GM21825 (cell line): Measurements from ENCODE around the gene JADE2.
"Not testable (repeated sequence)": the region's sequence is repeated elsewhere in the genome, so short reads cannot be mapped to it uniquely, and the experiment has no call there.

Experiments
- ATAC-seq: cut with Tn5 transposase; IDR thresholded peaks from one replicate; pipeline ENCODE4 v1.9.1; 2021; ENCODE audit warnings: mild to moderate bottlenecking, moderate library complexity; ENCODE audit not compliant: unreplicated experiment

The JADE2 gene

DNA sequence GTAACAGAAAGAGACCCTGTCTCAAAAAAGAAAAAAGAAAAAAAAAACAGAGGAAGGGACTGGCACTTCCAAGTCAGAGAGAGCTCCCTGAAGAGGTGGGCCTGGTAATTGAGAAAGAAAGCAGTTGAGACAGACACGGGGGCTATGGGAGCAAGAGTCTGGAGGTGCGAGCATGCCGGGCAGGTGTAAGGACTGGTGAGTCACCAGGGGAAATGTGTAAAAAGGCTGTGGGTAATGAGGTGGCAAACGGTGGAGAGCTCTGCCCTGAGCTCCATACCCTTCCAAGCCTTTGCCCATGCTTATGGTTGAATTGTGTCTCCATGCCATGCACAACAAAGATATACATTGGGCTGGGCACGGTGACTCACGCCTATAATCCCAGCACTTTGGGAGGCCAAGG lies 18.0 kb upstream of the JADE2 start:
- no peak for ATAC-seq

DNA sequence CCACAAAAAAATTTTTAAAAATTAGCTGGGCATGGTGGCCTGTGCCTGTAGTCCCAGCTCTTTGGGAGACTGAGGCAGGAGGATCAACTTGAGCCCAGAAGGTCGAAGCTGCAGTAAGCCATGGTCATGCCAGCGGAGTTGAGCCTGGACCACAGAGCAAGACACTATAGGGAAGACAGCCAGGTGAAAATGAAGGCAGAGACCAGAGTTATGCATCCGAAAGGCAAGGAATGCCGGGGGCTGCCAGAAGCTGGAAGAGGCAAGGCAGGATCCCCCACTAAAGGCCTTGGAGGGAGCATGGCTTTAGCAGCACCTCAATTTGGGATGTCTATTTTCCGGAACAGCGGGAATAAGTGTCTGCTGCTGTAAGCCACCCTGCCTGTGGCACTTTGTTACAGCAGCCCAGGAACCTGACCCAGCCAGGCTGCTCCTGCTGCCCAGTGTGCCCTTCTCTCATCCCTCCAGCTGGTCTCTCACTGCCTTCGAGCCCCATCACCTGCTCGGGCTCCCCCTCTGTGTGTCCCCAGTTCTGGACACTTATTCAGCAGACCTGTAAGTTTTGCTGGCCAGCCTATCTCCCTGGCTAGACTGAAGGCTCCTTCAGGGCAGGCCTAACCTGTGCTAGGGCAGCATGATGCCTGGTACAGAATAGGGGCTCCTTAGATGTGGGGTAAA lies 16.8 kb upstream of the JADE2 start:
- ATAC-seq: no peak

DNA sequence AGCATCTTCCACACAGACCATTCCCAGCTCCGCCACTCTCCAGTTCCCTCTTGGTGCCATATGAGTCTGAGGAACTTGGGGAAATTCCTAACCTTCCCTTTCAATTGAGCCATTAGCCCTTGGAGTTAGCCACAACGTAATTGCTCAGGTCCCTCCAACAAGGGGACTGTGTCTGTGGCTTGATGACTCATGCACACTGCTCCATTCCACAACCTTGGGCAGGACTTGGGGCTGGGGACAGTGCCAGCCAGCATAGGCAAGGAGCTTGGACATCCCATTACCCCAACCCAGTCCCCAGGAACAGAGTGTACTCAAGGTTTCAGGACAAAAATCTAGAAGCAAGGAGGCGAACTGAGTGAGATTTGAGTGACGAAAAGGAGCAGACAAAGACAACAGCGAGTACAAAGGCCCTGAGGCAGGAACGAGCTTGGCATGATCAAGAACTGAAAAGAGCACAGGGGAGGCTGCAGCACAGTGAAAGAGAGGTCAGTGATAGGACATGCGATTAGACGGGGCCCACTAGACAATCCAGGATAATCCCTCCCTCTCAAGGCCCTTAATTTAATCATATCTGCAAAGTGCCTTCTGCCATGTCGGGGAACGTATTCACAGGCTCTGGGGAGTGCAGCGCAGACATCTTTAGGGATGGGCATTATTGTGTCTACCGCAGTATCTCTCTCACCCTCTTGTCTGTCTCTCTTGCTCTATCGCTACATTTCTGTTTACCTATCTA lies 16.0 kb upstream of the JADE2 start:
- ATAC-seq: no peak

DNA sequence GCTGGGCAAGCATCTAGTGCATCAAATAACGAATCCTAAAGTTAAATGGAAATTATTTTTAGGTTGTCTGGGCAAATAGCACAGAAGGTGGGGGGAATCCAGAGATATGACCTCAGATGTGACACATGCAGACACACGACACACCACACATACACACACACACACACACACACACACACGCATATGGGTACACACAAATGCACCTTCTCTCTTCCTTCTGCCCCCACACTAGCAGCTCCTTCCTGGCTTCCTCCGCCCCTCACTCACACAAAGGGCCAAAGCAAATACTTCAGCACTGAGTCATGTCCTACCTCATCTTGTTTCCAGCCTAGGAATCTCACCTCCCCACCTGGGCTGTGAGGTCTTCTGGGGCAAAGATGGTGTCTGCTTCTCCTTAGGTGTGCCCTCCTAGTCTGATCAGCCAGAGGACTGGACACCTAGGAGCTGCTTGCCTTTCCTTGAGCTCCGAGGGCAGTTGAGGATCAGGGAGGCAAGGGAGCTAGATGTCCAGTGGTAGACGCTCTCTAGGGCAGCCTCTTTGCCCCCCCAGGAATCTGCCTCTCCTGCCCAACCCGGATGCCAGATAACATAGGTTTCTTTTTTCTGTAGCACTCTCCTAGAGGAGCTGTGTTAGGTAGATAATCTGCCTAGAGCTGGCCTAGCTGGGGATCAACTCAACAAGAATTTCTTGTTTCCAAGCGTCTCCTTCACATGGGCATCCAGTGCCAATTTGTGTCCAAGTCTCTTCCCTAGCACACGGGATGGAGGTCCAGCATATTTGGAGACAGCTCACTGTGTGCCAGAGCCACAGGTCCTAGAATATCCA lies 14.3 kb upstream of the JADE2 start:
- no peak for ATAC-seq

DNA sequence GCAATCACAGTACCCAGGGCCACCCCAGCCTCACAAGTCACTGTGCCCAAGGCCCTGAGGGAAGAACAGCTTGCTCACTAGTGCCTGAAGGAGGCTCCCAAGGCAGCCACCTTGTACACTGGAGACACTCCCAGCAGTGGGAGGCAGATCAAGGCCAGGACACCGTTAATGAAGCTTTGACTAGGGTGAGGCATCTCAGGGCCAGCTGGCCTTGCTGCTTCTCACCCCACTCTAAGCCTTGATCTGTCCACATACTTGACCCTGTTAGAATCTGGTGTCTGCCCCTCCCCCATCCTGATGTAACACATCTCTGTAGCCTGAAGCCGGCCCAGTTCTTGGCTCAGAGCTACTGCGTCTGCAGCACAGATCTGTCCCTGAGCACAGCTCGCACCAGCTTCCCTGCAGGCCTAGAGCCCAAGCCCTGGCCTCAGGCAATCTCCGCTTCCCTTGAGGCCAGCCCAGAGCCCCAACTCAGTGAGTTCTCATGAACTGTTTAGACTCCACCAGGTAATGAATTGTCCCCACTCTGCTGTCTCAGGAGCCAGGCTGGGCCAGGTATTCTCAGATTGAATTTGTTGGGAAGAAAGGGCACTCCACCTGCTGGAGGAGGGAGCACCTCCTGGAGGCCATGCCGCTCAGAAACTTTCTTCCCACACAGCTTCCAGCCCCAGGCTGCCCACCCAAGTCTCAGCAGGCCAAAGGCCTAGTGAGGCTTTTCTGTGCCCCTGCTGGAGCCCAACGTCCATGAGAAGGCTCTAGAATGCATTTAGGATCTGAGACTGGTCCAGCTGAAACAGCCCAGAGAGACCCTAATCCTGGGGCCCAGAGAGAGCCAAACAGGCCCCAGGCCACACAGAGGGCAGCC lies 13.4 kb upstream of the JADE2 start:
- no peak for ATAC-seq

DNA sequence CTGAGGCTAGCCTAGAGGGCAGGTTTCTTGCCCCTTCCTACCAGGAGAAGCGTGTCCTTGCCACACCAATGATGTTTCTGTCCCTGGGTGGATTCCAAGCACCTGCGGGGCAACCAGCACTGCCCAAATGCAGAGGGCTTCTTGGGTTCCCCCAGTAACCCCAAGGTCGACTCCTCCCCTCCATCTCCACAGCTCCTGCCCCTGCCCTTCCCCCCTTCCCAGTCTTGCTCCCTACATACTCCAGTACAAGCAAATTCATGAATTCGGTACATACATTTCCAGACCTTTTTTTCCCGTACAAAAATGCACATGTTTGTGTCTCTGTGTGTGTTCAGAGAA lies 12.8 kb upstream of the JADE2 start:
- no peak for ATAC-seq

DNA sequence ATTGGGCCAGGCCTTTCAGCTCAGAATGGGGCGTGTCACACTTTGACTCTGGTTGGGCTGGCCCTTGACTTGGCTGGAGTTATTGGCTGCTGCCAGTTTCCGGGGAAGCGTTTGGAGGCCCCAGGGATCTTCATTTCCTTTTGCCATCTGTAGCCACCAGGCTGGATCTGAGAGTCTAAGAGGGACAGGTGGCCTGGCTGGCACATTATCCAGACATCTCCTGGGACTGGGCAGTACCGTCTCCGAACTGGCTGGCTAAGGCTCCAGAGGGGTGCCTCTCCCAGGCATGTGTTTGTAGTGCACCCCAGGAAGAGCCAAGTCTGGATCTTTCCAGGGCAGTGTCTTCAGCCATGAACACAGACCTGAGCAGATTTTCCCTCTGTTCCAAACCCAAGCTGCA lies 9.7 kb upstream of the JADE2 start:
- no peak for ATAC-seq

DNA sequence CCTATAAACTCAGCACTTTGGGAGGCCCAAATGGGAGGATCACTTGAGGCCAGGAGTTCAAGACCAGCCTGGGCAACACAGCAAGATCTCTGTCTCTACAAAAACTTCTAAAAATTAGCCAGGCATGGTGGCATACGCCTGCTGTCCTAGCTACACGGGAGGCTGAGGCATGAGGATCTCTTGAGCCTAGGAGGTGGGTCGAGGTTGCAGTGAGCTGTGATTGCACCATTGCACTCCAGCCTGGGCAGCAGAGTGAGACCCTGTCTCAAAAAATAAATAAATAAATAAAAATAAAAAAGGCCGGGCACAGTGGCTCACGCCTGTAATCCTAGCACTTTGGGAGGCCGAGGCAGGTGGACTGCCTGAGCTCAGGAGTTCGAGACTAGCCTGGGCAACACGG lies 8.5 kb upstream of the JADE2 start:
- not testable (repeated sequence) for ATAC-seq

DNA sequence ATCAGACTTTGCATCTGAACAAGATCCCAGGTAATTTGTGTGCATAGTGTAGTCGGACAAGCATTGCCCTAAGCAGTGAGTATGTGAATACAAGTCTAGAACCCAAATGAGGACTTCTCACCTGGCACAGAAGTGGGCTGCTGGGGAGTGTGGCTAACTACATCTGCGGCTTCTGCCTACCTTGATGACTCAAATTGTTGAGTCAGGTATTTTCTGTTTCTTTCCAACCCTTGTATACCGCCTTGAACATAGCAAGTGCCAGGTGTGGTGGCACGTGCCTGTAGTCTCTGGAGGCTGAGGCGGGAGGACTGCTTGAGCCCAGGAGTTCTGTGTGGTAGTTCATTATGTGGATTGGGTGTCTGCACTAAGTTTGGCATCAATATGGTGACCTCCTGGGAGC lies 7.9 kb upstream of the JADE2 start:
- no peak for ATAC-seq

DNA sequence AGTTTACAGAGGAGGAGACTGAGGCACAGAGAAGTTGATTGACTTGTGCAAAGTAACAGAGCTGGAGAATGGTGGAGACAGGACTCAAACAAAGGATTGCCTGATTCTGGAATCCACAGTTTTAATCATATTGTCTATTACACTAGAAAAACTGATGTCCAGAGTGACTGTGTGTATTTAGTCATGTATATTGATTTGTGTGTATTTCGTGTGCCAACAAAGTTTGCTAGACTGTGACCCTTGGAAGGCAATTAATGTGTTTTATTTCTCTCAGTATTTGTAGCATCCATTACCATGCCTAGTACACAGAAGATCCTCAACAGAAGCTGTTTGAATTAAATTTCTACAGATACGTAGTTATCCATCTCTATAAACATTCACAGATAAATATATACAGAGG lies 5.5 kb upstream of the JADE2 start:
- no peak for ATAC-seq

DNA sequence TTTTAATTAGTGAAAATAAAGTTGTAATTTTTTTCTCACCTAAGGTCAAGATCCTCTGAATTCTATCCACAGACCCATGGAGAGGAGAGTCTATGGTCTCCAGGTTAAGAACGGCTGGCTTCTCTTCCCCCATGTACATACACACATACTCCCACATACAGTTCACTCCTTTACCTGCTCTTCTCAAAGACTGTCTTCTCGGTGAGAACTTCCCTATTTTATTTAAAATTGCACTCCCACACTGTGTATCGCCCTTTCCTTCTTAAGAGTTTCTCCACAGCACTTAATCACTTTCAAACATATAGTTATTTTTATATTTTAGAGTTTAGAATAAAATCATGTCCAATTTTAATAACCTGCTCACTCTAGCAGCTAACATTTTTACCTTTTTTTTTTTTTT lies 3.6 kb upstream of the JADE2 start:
- no peak for ATAC-seq

DNA sequence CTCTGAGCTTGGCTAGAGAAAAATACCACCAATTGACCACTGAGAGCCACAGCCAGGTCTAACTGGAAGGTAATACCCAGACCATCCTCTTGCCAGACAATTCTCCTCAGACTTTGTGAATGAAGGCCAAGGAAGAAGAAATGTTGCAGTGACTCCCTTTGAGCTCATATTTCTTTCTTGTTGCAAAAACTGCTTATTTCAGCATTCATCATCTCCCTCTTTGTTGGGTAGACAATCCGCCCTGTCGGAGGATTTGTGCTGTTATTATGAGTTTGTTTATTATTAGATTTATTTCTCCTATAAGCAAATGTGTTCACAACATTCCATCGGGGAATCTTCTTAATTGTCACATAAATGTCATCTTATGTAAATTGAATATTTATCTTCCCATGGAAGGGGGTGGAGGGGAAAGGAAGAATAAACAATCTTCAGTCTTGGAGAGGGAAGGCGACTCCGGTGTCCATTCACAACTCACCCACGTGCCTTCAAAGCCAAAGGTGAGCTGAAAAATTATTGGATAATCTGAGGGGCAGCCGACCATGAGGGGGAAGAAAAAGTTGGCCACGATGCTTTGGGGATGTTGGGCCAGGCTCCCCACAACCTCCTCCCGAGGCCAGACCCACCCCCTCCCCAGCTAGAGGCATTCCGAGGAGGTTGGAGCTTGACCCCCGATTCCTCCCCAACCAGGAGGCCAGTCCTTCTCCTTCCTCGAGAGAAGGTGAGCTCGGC lies 1.8 kb upstream of the JADE2 start:
- ATAC-seq: no peak

DNA sequence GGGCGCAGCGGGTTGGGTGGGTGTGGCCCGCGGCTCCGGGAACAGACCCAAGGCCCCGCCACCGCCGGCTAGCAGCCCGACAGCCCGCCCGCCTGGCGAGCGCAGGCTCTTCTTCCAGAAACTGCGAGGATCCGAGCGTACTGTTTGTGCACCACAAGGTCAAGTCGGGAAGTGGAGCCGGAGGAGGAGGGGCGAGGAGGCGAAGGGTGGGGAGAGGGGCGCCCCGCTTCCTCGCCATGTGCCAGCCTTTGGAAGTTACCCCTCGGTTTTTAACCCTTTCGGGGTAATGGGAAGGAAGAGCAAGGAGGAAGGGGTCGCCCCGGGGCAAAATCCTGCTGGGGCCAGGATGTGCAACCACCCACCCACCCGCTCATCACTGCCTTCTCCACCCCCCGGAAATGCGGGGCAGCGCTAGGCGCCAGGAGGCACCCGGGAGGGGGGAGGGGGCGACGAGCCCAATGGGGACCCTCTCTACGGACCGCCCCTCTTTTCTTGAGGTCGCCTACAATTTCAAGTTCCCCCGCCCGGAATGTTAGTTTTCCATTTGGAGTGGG lies 1.1 kb upstream of the JADE2 start:
- no peak for ATAC-seq

DNA sequence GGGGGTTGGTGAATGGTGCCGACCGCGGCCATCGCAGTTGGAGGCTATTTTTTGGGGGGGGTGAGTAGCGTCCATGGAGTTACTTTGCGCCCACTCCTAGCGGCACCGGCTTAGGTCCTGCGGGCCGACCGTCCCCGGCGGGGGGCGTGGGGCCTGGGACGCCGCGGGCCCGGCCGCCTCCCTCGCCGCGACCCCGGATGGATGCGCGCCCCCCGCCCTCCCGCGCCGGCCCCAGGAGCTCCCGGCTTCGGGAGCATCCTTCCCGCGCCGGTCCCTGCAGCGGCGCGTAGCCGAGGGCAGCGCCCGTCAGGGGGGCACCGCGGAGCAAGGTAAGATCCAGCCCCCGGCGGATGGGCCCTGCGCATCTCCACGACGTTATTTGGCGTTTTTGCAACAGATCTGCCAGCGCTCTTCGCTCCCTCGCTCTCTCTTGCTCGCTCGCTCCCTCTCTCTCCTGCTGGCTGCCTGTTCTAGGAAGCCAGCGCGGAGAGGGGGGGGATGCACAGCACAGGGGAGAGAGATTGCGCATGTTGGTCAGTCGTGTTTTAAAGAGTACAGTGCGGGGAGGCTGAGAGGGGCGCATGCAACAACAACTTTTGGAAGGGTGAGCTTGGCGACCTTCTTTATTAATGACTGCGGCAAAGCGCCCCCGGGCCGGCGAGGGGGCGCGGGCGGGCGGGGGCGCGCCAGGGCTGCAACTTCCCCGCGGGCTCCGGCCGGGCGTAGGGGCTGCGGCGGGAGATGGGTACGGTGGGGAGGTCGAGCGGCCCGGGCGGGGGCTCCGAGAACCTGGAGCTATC lies 413 bp downstream of the JADE2 start:
- ATAC-seq: peak; percentile 0

DNA sequence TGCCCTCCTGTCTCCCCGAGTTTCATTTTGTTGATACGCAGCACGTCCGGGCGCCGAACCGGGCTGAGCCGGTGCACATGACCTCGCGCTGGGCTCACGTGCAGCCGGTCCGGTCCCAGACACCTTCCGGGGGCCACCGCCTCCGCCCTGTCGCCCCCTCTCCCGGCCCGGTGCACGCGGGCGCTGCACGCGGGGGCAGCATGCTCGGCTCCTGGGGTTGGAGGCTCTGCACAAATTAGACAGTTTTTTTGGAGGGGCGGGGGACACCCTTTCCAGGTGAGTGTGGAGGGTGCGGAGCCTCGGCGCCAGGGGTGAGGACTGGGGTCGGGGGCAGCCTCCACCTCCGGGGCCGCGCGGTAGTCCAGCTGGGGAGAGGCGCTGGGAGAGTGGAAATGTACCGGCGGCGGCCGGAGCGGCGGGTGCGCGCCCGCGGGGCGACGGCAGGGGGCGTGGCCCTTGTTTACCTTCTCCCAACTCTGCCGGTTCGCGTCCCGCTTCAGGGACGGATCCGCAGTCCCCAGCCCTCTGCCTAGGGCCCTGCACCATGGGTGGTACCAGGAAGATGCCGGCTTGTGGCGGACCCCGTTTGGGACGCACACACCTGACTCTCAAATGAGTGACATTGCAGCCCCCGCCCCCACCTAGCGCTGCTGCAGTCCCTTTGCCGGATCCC lies 1.1 kb downstream of the JADE2 start:
- peak; percentile 23 for ATAC-seq

DNA sequence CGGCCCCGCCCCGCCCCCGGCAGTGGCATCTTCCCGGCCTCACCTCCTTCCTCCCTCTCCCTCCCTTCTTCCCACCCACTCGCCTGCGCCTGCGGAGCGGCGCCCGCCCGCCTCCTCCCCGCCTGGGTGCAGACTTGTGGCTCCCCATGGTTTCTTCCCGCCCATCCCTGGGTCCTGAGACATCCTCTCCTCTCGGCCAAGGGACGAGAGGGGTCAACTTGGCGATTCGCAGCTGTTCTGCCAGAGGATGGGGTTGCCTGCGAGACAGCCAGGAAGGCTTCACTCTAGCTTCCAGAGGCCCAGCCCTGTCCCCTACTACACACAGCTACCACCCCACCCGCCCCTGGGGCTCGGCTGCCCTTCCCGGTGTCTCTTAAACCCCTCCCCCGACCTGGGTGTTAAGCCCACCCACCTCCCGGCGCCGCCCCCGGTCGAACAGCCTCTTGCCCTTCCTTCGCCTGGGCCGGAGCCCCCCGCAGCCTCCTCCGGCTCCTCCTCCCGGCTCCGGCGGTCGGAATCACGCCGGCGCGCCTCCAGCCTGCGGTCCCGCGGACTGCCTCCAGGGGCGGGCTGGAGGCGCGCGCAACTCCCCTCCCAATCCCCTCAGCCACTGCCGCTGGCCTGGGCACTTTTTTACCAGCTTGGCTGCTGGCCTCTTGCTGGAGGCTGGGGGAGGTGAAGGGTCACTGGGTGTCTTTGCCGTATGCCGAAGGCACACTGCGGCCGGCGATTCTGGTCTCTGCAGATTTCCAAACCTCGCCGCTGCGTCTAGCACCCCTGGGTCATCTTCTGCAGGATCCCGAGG lies 1.9 kb downstream of the JADE2 start:
- peak; percentile 47 for ATAC-seq

DNA sequence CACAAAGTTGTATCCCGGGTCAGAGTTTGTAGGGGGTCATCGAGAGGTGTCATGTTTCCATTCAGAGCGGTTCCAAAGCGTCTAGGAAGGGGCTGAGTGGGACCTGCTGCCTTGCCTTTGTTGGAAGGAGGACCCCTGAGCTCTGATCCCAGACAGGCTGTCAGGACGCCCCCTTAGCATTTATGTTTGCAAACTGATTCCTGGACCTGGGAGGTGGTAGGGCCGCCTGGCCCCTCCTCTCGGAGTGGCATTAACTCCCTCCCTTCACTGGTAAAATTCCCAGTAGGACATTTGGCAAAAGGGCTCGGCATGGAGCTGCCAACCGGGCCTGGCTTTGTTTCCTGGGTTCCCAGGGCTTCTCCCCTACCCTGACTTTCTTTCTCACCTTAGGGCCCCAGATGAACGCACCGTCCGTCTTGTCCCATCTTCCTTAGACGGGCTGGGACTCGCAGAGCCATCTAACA lies 2.5 kb downstream of the JADE2 start:
- ATAC-seq: no peak

DNA sequence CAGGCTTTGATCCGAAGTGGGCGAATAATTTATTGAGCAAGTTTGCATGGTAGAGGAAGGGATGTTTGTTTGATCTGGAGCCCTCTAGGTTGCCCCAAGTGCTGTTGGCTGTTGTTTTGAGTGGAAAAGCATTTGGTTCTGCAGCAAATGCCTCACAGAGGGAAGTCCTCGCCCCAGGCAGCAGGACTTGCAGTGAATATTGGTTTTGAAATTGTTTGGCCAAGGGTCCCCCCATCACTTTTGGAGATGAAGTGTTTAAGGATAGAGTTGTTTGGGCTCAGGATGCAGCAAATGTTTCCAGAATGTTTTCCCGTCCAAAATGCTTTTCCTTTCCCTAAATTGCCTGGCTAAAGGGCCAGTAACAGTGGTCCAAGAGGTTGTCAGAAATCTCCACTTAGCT lies 3.1 kb downstream of the JADE2 start:
- ATAC-seq: no peak
